Placental pericyte (primary cell): ENCODE results near the gene PEMT. TPM values are rescaled to one million over a fixed set of nuclear protein-coding genes. Genes with fewer than 3 reads are reported as not detected.

Experiments
- small RNA-seq: library from RNA; depleted of rRNA; stranded (forward); fragments of <200 nt; gene quantifications from one replicate; pipeline ENCODE3, GENCODE V24; 2012; ENCODE audit warnings: low replicate concordance
- total RNA-seq: library from RNA; depleted of rRNA; stranded (reverse); fragments of >200 nt; gene quantifications from 2 replicates; pipeline ENCODE4 v1.2.3, GENCODE V29; 2012

The PEMT gene
- total RNA-seq = 29.3 and 33.0 TPM in 2 replicates

GRCh38 chr17:17591355-17592298 lies at the start of gene PEMT:
Gene PEMT (minus strand): TSS chr17:17591708. CDS start chr17:17591626, 82 bp downstream.

GRCh38 chr17:17496189-17497064 lies 95.1 kb downstream of the PEMT start, which contains the start of gene RASD1:
Gene RASD1 (minus strand): TSS chr17:17496395. CDS start chr17:17496181, 214 bp downstream.

GRCh38 chr17:17476865-17477467 lies 114.5 kb downstream of the PEMT start, which contains the start of gene MED9:
Gene MED9 (plus strand): TSS chr17:17477000. CDS start chr17:17477042, 42 bp downstream.

Small RNA genes within 50 kb of the gene (small RNA-seq; reads per million reads assigned to genes)
- gene RF00019 = not detected
- gene RNU6-468P = not detected

Other genes starting within 250 kb of the PEMT start
- gene MED9, start 114.7 kb downstream of the PEMT start, total RNA-seq = 10.1 and 13.0 TPM in 2 replicates
- gene RASD1, start 95.3 kb downstream of the PEMT start, total RNA-seq = 1.1 and 2.2 TPM in 2 replicates
- gene RAI1, start 89.8 kb upstream of the PEMT start, total RNA-seq = 16.4 and 26.5 TPM in 2 replicates
- 68.1 and 145 TPM in 2 replicates for gene SREBF1, start 245.3 kb upstream of the PEMT start, total RNA-seq